ENCODE results near the gene TRAPPC10. TPM values are rescaled to one million over a fixed set of nuclear protein-coding genes. Genes with fewer than 3 reads are reported as not detected.

Gene TRAPPC10
- total RNA-seq, 5 donors from 2014 or later (not counting 1 experiment from before 2014, with no cell fraction given) = 82.5 to 144 (median 92.2) TPM

GRCh38 chr21:44050276-44050675, 38.2 kb downstream of the TRAPPC10 start:
- no peaks in the 10 kb centered on the region for H3K27me3 Mint-ChIP-seq
- no peak for ATAC-seq (replicated peaks in 1 of 4)
- WGBS (ENCODE audit: insufficient coverage) = 100% methylated on average over 4 of the region's 5 CpGs
- peaks cover 19 to 29% (median 25%) of the 10 kb centered on the region in 3 donors for H3K4me1 Mint-ChIP-seq
- H3K9me3 Mint-ChIP-seq = no peaks in the 10 kb centered on the region
- DNase-seq = no peak
- H3K27ac Mint-ChIP-seq = peak overlapping the region in 1 of 2 donors; percentile 22
- H3K4me1 ChIP-seq (ENCODE audit: control insufficient read depth in 1 of 2, extremely low read depth in 1 of 2, insufficient read depth in 2 of 2, low read length in 2 of 2) = peaks cover 0 to 13% of the 10 kb centered on the region in 2 experiments
- ChIA-PET CTCF (interaction anchor here in 1 of 2 donors (0.6 kb wide), 1 partner anchor 459 kb away, joined by 4 read pairs; no protein-coding TSS in a partner anchor), POLR2A (interaction anchor here (0.7 to 1.0 kb wide), 2 partner anchors 26 to 43 kb away, joined by 4 to 5 read pairs; no protein-coding TSS in a partner anchor)
- peaks cover 14 to 69% of the 10 kb centered on the region in 2 donors for H3K36me3 ChIP-seq (ENCODE audit: control insufficient read depth in 2 of 2, extremely low read depth in 1 of 2, insufficient read depth in 1 of 2, low read length in 1 of 2)
- no peak overlapping the region for H3K4me3 ChIP-seq (ENCODE audit: control insufficient read depth in 1 of 2, extremely low read depth in 1 of 2, low read length in 1 of 2)
- no peak overlapping the region for H3K4me3 Mint-ChIP-seq
- H3K36me3 Mint-ChIP-seq = peaks cover 36% of the 10 kb centered on the region
- no peaks in the 10 kb centered on the region for H3K9me3 ChIP-seq
- H3K27me3 ChIP-seq (replicated peaks in 1 of 2; ENCODE audit: control insufficient read depth in 2 of 2, extremely low read depth in 1 of 2, insufficient read depth in 2 of 2, low read length in 1 of 2) = no peaks in the 10 kb centered on the region
- H3K27ac ChIP-seq (ENCODE audit: low read length) = peak overlapping the region; percentile 8

GRCh38 chr21:44051462-44051941, 39.4 kb downstream of the TRAPPC10 start:
- POLR2A ChIA-PET = no interaction called here
- H3K27me3 Mint-ChIP-seq = no peaks in the 10 kb centered on the region
- 97% methylated on average over 9 of the region's 11 CpGs for WGBS (ENCODE audit: insufficient coverage)
- H3K4me3 ChIP-seq (ENCODE audit: control insufficient read depth in 1 of 2, extremely low read depth in 1 of 2, low read length in 1 of 2) = no peak overlapping the region
- peak overlapping the region in 1 of 2 donors; percentile 44 for H3K27ac Mint-ChIP-seq
- H3K27ac ChIP-seq (ENCODE audit: low read length) = no peak overlapping the region
- no peaks in the 10 kb centered on the region for H3K9me3 ChIP-seq
- H3K27me3 ChIP-seq (replicated peaks in 1 of 2; ENCODE audit: control insufficient read depth in 2 of 2, extremely low read depth in 1 of 2, insufficient read depth in 2 of 2, low read length in 1 of 2) = no peaks in the 10 kb centered on the region
- H3K4me1 ChIP-seq (ENCODE audit: control insufficient read depth in 1 of 2, extremely low read depth in 1 of 2, insufficient read depth in 2 of 2, low read length in 2 of 2) = peaks cover 0 to 13% of the 10 kb centered on the region in 2 experiments
- no peak overlapping the region for H3K4me3 Mint-ChIP-seq
- H3K4me1 Mint-ChIP-seq = peaks cover 19 to 29% (median 24%) of the 10 kb centered on the region in 3 donors
- H3K36me3 Mint-ChIP-seq = peaks cover 43% of the 10 kb centered on the region
- H3K9me3 Mint-ChIP-seq = no peaks in the 10 kb centered on the region
- DNase-seq = no peak
- ATAC-seq (replicated peaks in 1 of 4) = no peak
- H3K36me3 ChIP-seq (ENCODE audit: control insufficient read depth in 2 of 2, extremely low read depth in 1 of 2, insufficient read depth in 1 of 2, low read length in 1 of 2) = peaks cover 17 to 75% of the 10 kb centered on the region in 2 donors
- CTCF ChIA-PET = no interaction called here

- Histone ChIP-seq H3K9me3 (no peaks in the 10 kb centered on the region), H3K27ac (ENCODE audit: low read length) (no peak overlapping the region), H3K27me3 (replicated peaks in 1 of 2; ENCODE audit: control insufficient read depth in 2 of 2, extremely low read depth in 1 of 2, insufficient read depth in 2 of 2, low read length in 1 of 2) (no peaks in the 10 kb centered on the region), H3K36me3 (ENCODE audit: control insufficient read depth in 2 of 2, extremely low read depth in 1 of 2, insufficient read depth in 1 of 2, low read length in 1 of 2) (peaks cover 19 to 75% of the 10 kb centered on the region in 2 donors), H3K4me1 (ENCODE audit: control insufficient read depth in 1 of 2, extremely low read depth in 1 of 2, insufficient read depth in 2 of 2, low read length in 2 of 2) (peaks cover 0 to 13% of the 10 kb centered on the region in 2 experiments), H3K4me3 (ENCODE audit: control insufficient read depth in 1 of 2, extremely low read depth in 1 of 2, low read length in 1 of 2) (no peak overlapping the region)
- POLR2A ChIA-PET = interaction anchor here in 1 of 2 donors (0.6 kb wide), 1 partner anchor 14 kb away, joined by 3 read pairs; no protein-coding TSS in a partner anchor
- no peak for DNase-seq
- H3K27ac Mint-ChIP-seq = no peak overlapping the region
- H3K36me3 Mint-ChIP-seq = peaks cover 48% of the 10 kb centered on the region
- 90% methylated on average over 9 of the region's 14 CpGs for WGBS (ENCODE audit: insufficient coverage)
- no peak for ATAC-seq (replicated peaks in 1 of 4)
- H3K4me3 Mint-ChIP-seq = no peak overlapping the region
- H3K4me1 Mint-ChIP-seq = peaks cover 19 to 29% (median 28%) of the 10 kb centered on the region in 3 donors
- no peaks in the 10 kb centered on the region for H3K9me3 Mint-ChIP-seq
- H3K27me3 Mint-ChIP-seq = no peaks in the 10 kb centered on the region
- CTCF ChIA-PET = interaction anchor here in 1 of 2 donors (0.7 kb wide), 1 partner anchor 132 kb away, joined by 3 read pairs; no protein-coding TSS in a partner anchor
Observed at GRCh38 chr21:44052071-44052829, 40.1 kb downstream of the TRAPPC10 start.

- H3K27me3 ChIP-seq (replicated peaks in 1 of 2; ENCODE audit: control insufficient read depth in 2 of 2, extremely low read depth in 1 of 2, insufficient read depth in 2 of 2, low read length in 1 of 2) = no peaks in the 10 kb centered on the region
- Mint-ChIP-seq H3K27me3 (no peaks in the 10 kb centered on the region), H3K9me3 (no peaks in the 10 kb centered on the region), H3K27ac (peak overlapping the region in 1 of 2 donors; percentile 41), H3K4me3 (no peak overlapping the region), H3K4me1 (peaks cover 19 to 28% (median 27%) of the 10 kb centered on the region in 3 donors), H3K36me3 (peaks cover 43% of the 10 kb centered on the region)
- no peak overlapping the region for H3K27ac ChIP-seq (ENCODE audit: low read length)
- POLR2A ChIA-PET = interaction anchor here in 1 of 2 donors (0.6 kb wide), 1 partner anchor 13 kb away, joined by 3 read pairs; no protein-coding TSS in a partner anchor
- H3K9me3 ChIP-seq = no peaks in the 10 kb centered on the region
- H3K36me3 ChIP-seq (ENCODE audit: control insufficient read depth in 2 of 2, extremely low read depth in 1 of 2, insufficient read depth in 1 of 2, low read length in 1 of 2) = peaks cover 22 to 75% of the 10 kb centered on the region in 2 donors
- DNase-seq (no peak), ATAC-seq (replicated peaks in 1 of 4) (no peak)
- H3K4me1 ChIP-seq (ENCODE audit: control insufficient read depth in 1 of 2, extremely low read depth in 1 of 2, insufficient read depth in 2 of 2, low read length in 2 of 2) = peaks cover 0 to 15% of the 10 kb centered on the region in 2 experiments
- CTCF ChIA-PET = interaction anchor here in 1 of 2 donors (0.7 kb wide), 1 partner anchor 132 kb away, joined by 3 read pairs; no protein-coding TSS in a partner anchor
- no CpG with 5 or more reads among the region's 6 CpGs for WGBS (ENCODE audit: insufficient coverage)
- H3K4me3 ChIP-seq (ENCODE audit: control insufficient read depth in 1 of 2, extremely low read depth in 1 of 2, low read length in 1 of 2) = no peak overlapping the region
Observed at GRCh38 chr21:44052830-44053226, 40.7 kb downstream of the TRAPPC10 start.

GRCh38 chr21:44053567-44053966, 41.5 kb downstream of the TRAPPC10 start:
- Histone ChIP-seq H3K4me3 (ENCODE audit: control insufficient read depth in 1 of 2, extremely low read depth in 1 of 2, low read length in 1 of 2) (no peak overlapping the region), H3K9me3 (no peaks in the 10 kb centered on the region), H3K4me1 (ENCODE audit: control insufficient read depth in 1 of 2, extremely low read depth in 1 of 2, insufficient read depth in 2 of 2, low read length in 2 of 2) (peaks cover 0 to 21% of the 10 kb centered on the region in 2 experiments), H3K27me3 (replicated peaks in 1 of 2; ENCODE audit: control insufficient read depth in 2 of 2, extremely low read depth in 1 of 2, insufficient read depth in 2 of 2, low read length in 1 of 2) (no peaks in the 10 kb centered on the region), H3K27ac (ENCODE audit: low read length) (no peak overlapping the region), H3K36me3 (ENCODE audit: control insufficient read depth in 2 of 2, extremely low read depth in 1 of 2, insufficient read depth in 1 of 2, low read length in 1 of 2) (peaks cover 22 to 76% of the 10 kb centered on the region in 2 donors)
- Mint-ChIP-seq H3K9me3 (no peaks in the 10 kb centered on the region), H3K27ac (peak overlapping the region in 1 of 2 donors; percentile 21), H3K36me3 (peaks cover 45% of the 10 kb centered on the region), H3K27me3 (no peaks in the 10 kb centered on the region), H3K4me3 (no peak overlapping the region), H3K4me1 (peaks cover 17 to 32% (median 31%) of the 10 kb centered on the region in 3 donors)
- 100% methylated on average over 9 of the region's 9 CpGs for WGBS (ENCODE audit: insufficient coverage)
- ChIA-PET POLR2A (interaction anchor here in 1 of 2 donors (0.6 kb wide), 1 partner anchor 254 kb away, joined by 8 read pairs; no protein-coding TSS in a partner anchor), CTCF (no interaction called here)
- DNase-seq = no peak
- no peak for ATAC-seq (replicated peaks in 1 of 4)

GRCh38 chr21:44054710-44055109, 42.6 kb downstream of the TRAPPC10 start:
- Histone ChIP-seq H3K4me3 (ENCODE audit: control insufficient read depth in 1 of 2, extremely low read depth in 1 of 2, low read length in 1 of 2) (no peak overlapping the region), H3K36me3 (ENCODE audit: control insufficient read depth in 2 of 2, extremely low read depth in 1 of 2, insufficient read depth in 1 of 2, low read length in 1 of 2) (peaks cover 24 to 76% of the 10 kb centered on the region in 2 donors), H3K27ac (ENCODE audit: low read length) (no peak overlapping the region), H3K27me3 (replicated peaks in 1 of 2; ENCODE audit: control insufficient read depth in 2 of 2, extremely low read depth in 1 of 2, insufficient read depth in 2 of 2, low read length in 1 of 2) (no peaks in the 10 kb centered on the region), H3K9me3 (no peaks in the 10 kb centered on the region), H3K4me1 (ENCODE audit: control insufficient read depth in 1 of 2, extremely low read depth in 1 of 2, insufficient read depth in 2 of 2, low read length in 2 of 2) (peaks cover 0 to 18% of the 10 kb centered on the region in 2 experiments)
- peaks cover 50% of the 10 kb centered on the region for H3K36me3 Mint-ChIP-seq
- no peaks in the 10 kb centered on the region for H3K27me3 Mint-ChIP-seq
- no peaks in the 10 kb centered on the region for H3K9me3 Mint-ChIP-seq
- WGBS (ENCODE audit: insufficient coverage) = 100% methylated on average over 3 of the region's 5 CpGs
- CTCF ChIA-PET = interaction anchor here in 1 of 2 donors (1.0 kb wide), 1 partner anchor 11 kb away, joined by 3 read pairs; no protein-coding TSS in a partner anchor
- POLR2A ChIA-PET = no interaction called here
- H3K4me3 Mint-ChIP-seq = no peak overlapping the region
- H3K27ac Mint-ChIP-seq = peak overlapping the region; percentile 8 to 23
- no peak for DNase-seq
- no peak for ATAC-seq (replicated peaks in 1 of 4)
- H3K4me1 Mint-ChIP-seq = peaks cover 11 to 34% (median 24%) of the 10 kb centered on the region in 3 donors

Measured in T-cell (primary cell).